ENCODE data around the gene NR1I3.

NR1I3 gene

GRCh38 chr1:161193561-161194235 is 44.3 kb downstream of the NR1I3 start:
- no peak for DNase-seq

DNA sequence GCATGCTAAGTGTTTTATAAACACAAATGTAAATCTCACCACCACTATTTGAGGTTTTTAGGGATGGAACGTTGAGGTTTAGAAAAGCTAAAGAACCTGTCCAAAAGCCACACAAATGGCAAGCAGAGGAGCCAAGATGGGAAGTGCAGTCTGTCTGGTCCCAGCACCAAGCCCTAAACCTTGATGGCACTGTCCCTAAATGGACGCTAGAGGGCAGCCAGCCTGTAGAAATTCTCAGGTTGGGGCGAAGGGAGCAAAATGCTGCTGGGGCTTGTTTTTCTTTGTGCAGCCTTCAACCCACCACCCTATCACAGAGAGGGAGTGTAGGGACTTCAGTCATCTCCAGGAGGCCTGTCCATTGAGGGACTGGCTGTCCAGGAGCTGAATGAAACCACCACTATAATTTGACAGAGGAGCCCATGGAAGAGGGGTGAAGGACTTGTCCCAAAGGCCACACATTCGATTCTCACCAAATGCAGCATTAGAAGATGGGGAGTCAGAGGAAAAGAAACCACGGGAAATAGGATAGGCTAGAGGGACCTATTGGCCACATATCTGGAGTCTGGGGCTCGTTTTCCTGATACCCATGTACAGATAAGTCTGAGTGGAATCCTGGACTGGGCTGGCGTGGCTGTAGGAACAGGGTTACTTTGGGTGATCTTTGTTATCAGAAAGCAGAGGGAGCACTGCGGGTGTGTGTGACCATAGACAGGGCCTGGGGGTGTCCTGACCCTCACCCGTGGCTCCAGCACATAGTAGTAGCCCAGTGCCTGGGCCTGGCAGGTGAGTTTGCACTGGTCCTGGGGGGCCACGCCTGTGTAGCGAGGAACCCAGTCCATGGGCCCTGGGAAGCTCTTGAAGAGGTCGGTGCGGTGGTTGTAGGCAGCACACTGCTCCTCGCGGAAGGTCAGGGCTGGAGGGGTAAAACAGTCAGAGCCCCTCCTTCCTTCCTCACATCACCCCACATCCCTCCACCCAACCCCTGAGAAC is 45.2 kb downstream of the NR1I3 start:
- DNase-seq, result peak; percentile 60

DNA sequence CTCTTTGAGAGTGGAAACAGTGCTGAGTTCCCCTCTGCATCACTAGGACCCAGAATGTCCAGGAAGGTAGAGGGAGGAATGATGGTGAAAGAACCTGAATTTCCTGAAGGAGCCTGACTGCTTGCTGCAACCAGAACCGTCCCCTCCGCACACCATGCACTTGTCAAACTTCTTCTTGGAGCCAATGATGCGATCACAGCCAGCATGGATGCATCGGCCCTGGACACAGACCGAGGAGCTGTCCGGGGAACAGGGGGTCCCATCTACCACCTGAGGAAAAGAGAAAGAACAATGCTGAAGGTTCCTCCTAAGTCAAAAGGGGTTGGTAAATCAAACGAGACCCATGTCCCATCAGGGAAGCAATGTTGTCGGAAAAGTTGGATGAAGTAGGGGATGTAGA is 46.0 kb downstream of the NR1I3 start:
- no peak for DNase-seq

DNA sequence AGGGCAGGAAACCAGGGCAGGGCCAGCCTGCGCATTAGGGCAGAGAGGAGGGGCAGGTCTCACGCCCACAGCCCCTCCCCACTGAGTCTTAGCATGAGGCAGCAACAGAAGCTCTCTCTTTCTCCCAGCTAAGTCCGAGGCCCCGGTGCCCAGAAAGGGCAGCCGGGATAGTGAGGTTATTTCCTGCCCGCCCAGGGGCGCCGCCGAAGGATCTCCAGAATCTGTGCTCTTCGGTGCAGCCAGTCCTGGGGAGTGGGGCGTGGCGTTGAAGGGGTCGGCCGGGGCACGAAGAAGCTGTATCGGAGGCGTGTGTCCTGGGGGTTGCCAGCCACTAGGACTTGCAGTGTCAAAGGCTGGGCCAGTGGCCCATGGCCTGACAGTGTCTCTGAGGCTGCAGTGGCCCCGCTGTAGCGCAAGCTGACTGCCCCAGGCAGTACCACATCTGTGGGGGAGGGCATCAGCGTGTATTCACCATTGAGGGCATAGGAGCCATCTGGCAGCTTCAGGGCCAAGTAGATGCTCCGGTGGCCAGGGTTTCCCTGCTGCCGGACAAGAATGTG is 47.0 kb downstream of the NR1I3 start:
- no peak for DNase-seq

DNA sequence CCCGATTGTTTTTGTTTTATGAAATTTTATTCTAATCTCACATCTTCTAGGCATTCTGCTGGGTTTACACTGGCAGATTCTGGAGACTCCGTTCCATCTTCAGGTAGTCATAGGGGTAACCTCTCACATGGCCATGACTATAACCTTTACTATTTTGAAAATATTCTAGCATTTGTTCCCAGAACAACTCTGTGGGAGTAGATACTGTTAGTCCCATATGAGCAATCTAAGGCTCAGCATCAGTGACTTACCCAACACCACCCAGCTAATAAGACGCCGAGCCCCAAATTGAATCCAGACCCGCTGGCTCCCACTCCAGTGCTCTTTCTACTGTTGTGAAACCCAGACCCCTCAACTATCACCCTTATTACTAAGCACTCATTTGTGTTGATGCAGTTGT is 49.0 kb downstream of the NR1I3 start:
- DNase-seq, result no peak

DNA sequence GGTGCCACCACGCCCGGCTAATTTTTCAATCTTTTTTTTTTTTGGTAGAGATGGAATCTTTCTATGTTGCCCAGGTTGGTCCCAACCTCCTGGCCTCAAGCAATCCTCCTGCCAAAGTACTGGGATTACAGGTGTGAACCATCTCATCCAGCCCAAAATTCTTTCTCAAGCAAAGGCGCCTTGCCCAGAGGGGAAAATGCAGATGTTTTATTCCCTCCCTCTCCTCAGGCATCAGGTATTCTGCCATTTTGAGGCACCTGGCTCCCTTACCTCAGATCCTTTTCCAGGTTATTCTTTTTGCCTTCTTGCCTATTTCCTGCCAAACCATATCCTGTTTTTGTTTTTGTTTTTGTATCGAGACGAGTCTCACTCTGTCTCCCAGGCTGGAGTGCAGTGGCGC is 49.6 kb downstream of the NR1I3 start:
- no peak for DNase-seq

GRCh38 chr1:161187311-161187710 is 50.7 kb downstream of the NR1I3 start:
- no peak for DNase-seq

GRCh38 chr1:161185732-161186311 is 52.2 kb downstream of the NR1I3 start:
- DNase-seq, result no peak

- no peak for DNase-seq
Measured at GRCh38 chr1:161185282-161185682, 52.7 kb downstream of the NR1I3 start.

- DNase-seq, result no peak
Measured at GRCh38 chr1:161182214-161182613, 55.8 kb downstream of the NR1I3 start.

GRCh38 chr1:161180639-161181038 is 57.4 kb downstream of the NR1I3 start:
- no peak for DNase-seq

- no peak for DNase-seq
Measured at GRCh38 chr1:161179698-161180097, 58.3 kb downstream of the NR1I3 start.

Data from DMS153 (cell line).